HL-60/S4 (cell line): ENCODE data around the gene GFPT1.
"Not testable (repeated sequence)": the region's sequence is repeated elsewhere in the genome, so short reads cannot be mapped to it uniquely, and the experiment has no call there.

Source experiments
- in situ Hi-C: fragments of 300-500 bp; cut with MboI; formaldehyde crosslinking; loops from 2 replicates; pipeline ENCODE4 v1.14.3; 2022; ENCODE audit warnings: low sequenced_read_pairs

GFPT1 gene

GRCh38 chr2:69386789-69387734 is at the start of gene GFPT1:
GFPT1 (minus strand) TSS chr2:69387227; CDS start chr2:69387071, 156 bp downstream.
- in situ Hi-C loops, result loop anchor here (25.0 kb wide), 1 partner anchor 325 kb away; no protein-coding TSS in a partner anchor

- in situ Hi-C loops, result no loop called here
These were observed 49.5 kb upstream of the GFPT1 start for GRCh38 chr2:69436596-69436937.

DNA sequence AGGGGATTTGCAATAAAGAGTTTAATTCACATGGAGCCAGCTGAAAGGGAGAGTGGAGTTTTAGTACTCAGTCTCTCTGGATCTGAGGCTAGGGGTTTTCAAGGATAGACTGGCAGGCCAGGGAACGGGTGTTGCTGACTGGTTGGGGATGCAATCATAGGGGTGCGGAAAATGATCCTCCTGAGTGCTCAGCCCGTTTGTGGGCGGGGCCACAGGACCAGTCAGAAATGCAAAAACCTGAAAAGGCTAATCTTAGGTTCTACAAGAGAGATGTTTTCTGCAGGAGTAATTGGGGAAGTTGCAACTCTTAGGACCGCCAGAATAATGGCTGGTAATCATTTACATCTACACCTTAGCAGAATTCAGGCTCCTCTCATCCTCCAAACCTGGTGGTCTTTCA is 47.7 kb upstream of the GFPT1 start:
- in situ Hi-C loops, result no loop called here

DNA sequence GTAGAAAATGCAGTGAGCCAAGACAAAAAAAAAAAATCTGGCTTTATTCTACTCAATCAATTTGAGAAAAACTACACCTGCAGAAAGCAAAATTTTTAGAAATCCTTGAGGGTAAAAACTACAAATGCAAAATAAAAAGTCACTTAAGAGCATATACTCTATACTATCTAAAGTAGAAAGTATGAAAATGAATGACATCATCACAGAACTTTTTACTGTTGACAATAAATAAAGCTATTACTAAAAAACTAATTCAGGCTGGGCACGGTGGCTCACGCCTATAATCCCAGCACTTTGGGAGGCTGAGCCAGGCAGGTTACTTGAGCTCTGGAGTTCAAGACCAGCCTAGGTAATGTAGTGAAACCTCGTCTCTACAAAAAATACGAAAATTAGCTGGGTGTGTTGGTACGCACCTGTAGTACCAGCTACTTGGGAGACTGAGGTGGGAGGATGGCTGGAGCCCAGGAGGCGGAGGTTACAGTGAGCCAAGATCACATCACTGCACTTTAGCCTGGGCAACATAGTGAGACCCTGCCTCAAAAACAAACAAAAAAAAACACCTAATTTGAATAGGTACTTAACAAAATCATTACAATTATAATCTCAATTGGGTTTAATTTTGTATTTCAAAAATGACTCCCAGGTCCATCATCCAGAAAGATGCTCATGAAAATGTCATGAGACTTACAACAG is 42.6 kb upstream of the GFPT1 start:
- in situ Hi-C loops, result no loop called here

DNA sequence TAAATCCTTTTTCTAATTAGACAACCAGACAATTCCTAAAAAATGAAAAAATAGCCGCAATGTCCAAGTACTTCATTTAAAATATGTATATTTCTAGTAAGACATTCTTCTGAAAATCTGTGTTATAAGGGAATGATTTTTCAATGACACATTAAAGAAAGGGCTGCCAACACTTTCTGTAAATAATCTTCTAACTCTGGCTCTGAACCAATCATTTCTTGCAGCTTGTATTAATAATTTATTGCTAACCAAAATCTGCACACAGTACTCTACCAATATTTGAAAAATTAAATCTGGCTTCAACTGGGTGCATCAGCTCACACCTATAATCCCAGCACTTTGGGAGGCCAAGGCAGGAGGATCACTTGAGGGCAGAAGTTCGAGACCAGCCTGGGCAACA is 42.0 kb upstream of the GFPT1 start:
- in situ Hi-C loops, result no loop called here

DNA sequence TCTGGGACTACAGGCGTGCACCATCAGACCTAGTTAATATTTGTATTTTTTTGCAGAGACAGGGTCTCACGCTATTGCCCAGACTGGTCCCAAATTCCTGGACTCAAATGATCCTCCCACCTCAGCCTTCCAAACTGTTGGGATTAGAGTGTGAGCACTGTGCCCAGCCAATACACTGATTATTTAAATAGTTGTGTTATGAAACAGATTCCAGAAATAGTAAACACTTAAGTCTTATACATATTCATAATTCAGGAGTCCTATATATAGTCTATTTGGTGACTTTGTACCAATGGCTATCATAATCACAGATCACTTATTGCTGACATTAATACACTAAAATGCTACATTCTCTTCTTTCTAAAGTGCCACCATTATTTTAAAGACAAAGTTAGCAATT is 37.4 kb upstream of the GFPT1 start:
- in situ Hi-C loops, result no loop called here

GRCh38 chr2:69422198-69422597 is 35.2 kb upstream of the GFPT1 start:
- in situ Hi-C loops, result no loop called here

- in situ Hi-C loops, result not testable (repeated sequence)
These were observed 32.1 kb upstream of the GFPT1 start for GRCh38 chr2:69419111-69419510.

- in situ Hi-C loops, result no loop called here
These were observed 29.1 kb upstream of the GFPT1 start for GRCh38 chr2:69416147-69416546.

GRCh38 chr2:69411120-69411519 is 24.1 kb upstream of the GFPT1 start:
- in situ Hi-C loops, result no loop called here

- in situ Hi-C loops, result no loop called here
These were observed 18.3 kb upstream of the GFPT1 start for GRCh38 chr2:69405306-69405705.

- in situ Hi-C loops, result no loop called here
These were observed 13.1 kb upstream of the GFPT1 start for GRCh38 chr2:69400121-69400520.

DNA sequence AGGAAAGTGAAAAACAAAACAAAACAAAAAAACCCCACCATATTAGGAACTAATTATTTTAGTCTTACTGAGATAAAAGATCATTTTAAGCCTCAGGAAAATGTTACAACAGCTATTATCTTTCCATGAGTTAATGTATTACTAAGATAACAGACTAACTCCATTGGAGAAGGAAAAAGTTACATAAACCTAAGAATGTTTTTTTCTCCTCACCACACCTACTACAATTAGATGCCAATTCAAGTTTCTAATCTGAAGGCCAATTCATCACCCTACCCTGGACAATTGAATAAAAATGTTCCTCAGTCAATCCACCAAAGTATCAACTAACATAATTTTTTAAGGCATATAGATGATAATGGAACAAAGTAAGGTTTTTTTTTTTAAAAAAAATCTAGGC is 10.2 kb upstream of the GFPT1 start:
- in situ Hi-C loops, result loop anchor here (25.0 kb wide), 1 partner anchor 315 kb away; no protein-coding TSS in a partner anchor

DNA sequence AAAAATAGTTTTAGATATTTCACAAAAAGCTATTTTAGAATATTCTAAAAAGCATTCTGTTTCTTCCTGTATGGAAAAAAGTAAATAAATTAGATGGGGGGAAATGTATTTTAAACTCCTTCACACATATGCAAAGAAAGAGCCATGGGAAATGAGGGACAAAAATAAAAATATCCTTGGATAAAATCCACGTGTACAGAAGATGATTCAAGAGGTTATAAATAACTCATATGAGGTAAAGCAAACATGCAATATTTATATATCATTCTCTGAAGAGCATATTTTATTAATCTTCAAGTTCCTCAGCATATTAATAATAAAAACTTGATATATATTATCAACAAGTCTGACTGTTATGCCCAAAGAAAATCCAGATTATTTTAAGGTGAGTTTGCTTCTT is 8.8 kb upstream of the GFPT1 start:
- in situ Hi-C loops, result loop anchor here (25.0 kb wide), 1 partner anchor 316 kb away; no protein-coding TSS in a partner anchor

- in situ Hi-C loops, result loop anchor here (25.0 kb wide), 1 partner anchor 318 kb away; no protein-coding TSS in a partner anchor
These were observed 6.9 kb upstream of the GFPT1 start for GRCh38 chr2:69393963-69394362.

DNA sequence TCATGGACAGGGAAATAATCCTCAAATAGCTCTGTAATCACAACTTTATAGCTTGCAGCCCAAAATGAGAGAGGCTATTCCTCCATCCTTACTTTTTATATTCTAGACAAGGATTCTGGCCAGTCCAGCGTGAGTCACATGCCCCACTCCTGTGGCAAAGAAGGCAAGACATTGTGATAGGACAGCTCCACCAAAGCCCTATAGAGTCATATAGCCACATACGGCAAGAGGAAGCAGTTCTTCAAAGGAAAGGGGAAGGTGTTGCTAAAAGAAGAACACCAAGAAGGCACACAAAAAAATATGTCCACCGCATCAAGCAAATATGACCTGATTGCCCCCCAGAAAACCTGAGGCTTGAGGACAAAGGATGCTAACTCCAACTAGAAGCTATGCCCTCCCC is 3.4 kb upstream of the GFPT1 start:
- in situ Hi-C loops, result loop anchor here (25.0 kb wide), 1 partner anchor 322 kb away; no protein-coding TSS in a partner anchor

- in situ Hi-C loops, result loop anchor here (25.0 kb wide), 1 partner anchor 322 kb away; no protein-coding TSS in a partner anchor
These were observed 3.0 kb upstream of the GFPT1 start for GRCh38 chr2:69390001-69390400.

DNA sequence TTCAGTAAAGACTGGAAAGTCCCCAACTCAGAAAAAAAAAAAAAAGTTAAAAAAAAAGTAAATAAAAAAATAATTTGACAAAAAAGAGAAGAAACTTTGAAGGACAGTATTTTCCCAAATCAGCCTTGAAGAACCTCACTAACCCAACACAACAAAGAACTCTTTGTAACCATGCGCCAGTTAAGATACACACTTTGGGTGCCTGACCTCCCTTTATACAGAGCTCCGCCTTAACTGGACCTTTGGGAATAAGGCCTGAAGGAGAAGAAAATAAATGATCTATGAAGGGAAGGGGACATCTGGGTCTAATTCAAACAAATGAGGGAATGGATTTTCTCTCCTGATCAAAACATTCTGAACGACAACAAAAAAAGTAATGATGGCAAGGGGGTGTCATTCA is 2.2 kb upstream of the GFPT1 start:
- in situ Hi-C loops, result loop anchor here (25.0 kb wide), 1 partner anchor 323 kb away; no protein-coding TSS in a partner anchor

DNA sequence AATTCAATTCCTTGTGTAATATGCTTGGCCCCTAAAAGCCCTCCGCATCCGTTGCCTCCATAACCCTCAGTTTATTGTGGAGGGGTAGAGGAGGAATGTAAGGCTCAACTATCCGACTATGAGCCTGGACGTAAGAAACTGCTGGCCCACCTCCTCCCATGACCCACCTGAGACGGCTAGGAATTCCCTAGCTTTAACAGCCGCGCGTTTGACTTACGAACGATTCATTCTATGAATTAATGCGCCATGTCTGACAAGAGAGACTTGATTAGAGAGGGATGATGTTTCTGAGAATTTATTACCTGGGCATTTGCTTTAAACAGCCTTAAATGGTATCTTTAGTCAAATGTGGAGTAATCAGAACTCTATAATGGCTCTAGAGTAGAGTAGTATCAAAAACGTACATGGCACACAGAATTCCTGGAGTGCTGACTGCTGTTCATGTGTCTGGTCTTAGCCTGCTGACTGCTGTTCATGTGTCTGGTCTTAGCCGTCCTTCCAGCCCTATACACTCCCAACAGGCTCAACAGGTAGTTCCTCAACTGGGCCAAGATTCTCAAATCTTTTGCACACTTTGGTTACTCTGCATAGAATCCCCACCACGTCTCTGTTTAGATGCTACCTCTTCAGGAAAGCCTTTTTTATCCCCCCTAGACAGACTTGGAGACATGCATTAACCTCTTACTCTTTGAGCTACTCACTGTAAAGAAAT is 899 bp upstream of the GFPT1 start:
- in situ Hi-C loops, result loop anchor here (25.0 kb wide), 1 partner anchor 324 kb away; no protein-coding TSS in a partner anchor

DNA sequence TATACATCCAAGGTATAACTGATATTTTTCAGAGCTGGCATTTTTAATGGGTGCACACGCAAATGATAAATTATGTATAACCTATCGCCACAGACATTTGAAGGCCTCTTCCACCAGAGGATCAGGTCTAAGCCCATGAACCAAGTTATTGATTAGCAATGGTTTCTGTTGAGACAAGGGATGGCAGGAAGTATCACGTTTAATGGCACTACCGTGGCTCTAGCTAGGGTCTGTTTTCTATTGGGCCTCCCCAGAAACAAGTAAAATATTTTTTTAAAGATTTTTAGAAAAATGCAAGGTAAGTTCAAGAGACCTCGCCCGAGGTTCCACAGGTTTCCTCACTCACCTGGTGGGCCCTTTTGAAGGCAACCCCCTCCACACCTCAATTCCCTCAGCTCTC is 667 bp downstream of the GFPT1 start:
- in situ Hi-C loops, result loop anchor here (25.0 kb wide), 1 partner anchor 326 kb away; no protein-coding TSS in a partner anchor
